Measurements from ENCODE around the gene ZC3H10.
A peak's percentile ranks its signal among the peaks of the same experiment; 100 is the strongest.

Gene ZC3H10

GRCh38 chr12:56079723-56080555 lies 38.1 kb upstream of the ZC3H10 start, which contains the start of gene ERBB3:
TSS of gene ERBB3 (plus strand) at chr12:56080165. CDS start at chr12:56080301, 136 bp downstream.
- DNase-seq (ENCODE audit: low spot score): peak; percentile 86
- Histone ChIP-seq H3K4me3 (peak within 1 kb of the TSS; percentile 76), H3K27ac (peak within 1 kb of the TSS; percentile 40 to 81)
- TF ChIP-seq CTCF (IDR thresholded peaks at IDR 0.05): no peak

GRCh38 chr12:56080556-56081138 lies 37.4 kb upstream of the ZC3H10 start:
- peak overlapping the region; percentile 76 for H3K4me3 ChIP-seq
- no peak for DNase-seq (ENCODE audit: low spot score)
- H3K27ac ChIP-seq: peak overlapping the region in 1 of 2 donors; percentile 81
- no peak for TF ChIP-seq CTCF (IDR thresholded peaks at IDR 0.05)

GRCh38 chr12:56081393-56082347 lies 36.4 kb upstream of the ZC3H10 start:
- peak overlapping the region; percentile 76 for H3K4me3 ChIP-seq
- TF ChIP-seq CTCF (IDR thresholded peaks at IDR 0.05): no peak
- no peak for DNase-seq (ENCODE audit: low spot score)
- H3K27ac ChIP-seq: no peak overlapping the region

- Histone ChIP-seq H3K4me3 (no peak overlapping the region), H3K27ac (no peak overlapping the region)
- TF ChIP-seq CTCF (IDR thresholded peaks at IDR 0.05): no peak
- no peak for DNase-seq (ENCODE audit: low spot score)
These were observed 35.7 kb upstream of the ZC3H10 start for GRCh38 chr12:56082382-56082781.

GRCh38 chr12:56082967-56083366 lies 35.1 kb upstream of the ZC3H10 start:
- no peak for DNase-seq (ENCODE audit: low spot score)
- TF ChIP-seq CTCF (IDR thresholded peaks at IDR 0.05): no peak

GRCh38 chr12:56084958-56085543 lies 33.0 kb upstream of the ZC3H10 start:
- Histone ChIP-seq H3K27ac (no peak overlapping the region), H3K4me3 (no peak overlapping the region)
- DNase-seq (ENCODE audit: low spot score): no peak
- no peak for TF ChIP-seq CTCF (IDR thresholded peaks at IDR 0.05)

More at GRCh38 chr12:56082967-56083366, 35.1 kb upstream of the ZC3H10 start:
- Histone ChIP-seq H3K27ac (peak overlapping the region in 1 of 2 donors; percentile 16), H3K4me3 (no peak overlapping the region)
